ENCODE measurements around the gene TADA2B.

The TADA2B gene

GRCh38 chr4:7027913-7028312, 15.3 kb upstream of the TADA2B start:
- Histone ChIP-seq H3K27me3 (ENCODE audit: low read depth, low read length) (no peaks in the 10 kb centered on the region), H3K4me3 (ENCODE audit: low read depth in 1 of 2, low read length in 2 of 2) (no peak overlapping the region), H3K4me1 (ENCODE audit: control insufficient read depth in 1 of 2, insufficient read depth in 2 of 2, low read length in 2 of 2) (no peaks in the 10 kb centered on the region), H3K36me3 (ENCODE audit: control insufficient read depth in 1 of 2, insufficient read depth in 2 of 2, low read length in 2 of 2) (peaks cover 54 to 82% of the 10 kb centered on the region in 2 donors), H3K9me3 (ENCODE audit: control insufficient read depth in 1 of 2, low read length in 2 of 2) (no peaks in the 10 kb centered on the region), H3K27ac (ENCODE audit: low read length) (no peak overlapping the region)

GRCh38 chr4:7029212-7029611, 14.0 kb upstream of the TADA2B start:
- Histone ChIP-seq H3K27me3 (ENCODE audit: low read depth, low read length) (no peaks in the 10 kb centered on the region), H3K27ac (ENCODE audit: low read length) (no peak overlapping the region), H3K4me1 (ENCODE audit: control insufficient read depth in 1 of 2, insufficient read depth in 2 of 2, low read length in 2 of 2) (no peaks in the 10 kb centered on the region), H3K4me3 (ENCODE audit: low read depth in 1 of 2, low read length in 2 of 2) (no peak overlapping the region), H3K9me3 (ENCODE audit: control insufficient read depth in 1 of 2, low read length in 2 of 2) (no peaks in the 10 kb centered on the region), H3K36me3 (ENCODE audit: control insufficient read depth in 1 of 2, insufficient read depth in 2 of 2, low read length in 2 of 2) (peaks cover 48 to 73% of the 10 kb centered on the region in 2 donors)

GRCh38 chr4:7029921-7030320, 13.3 kb upstream of the TADA2B start:
- Histone ChIP-seq H3K27ac (ENCODE audit: low read length) (no peak overlapping the region), H3K27me3 (ENCODE audit: low read depth, low read length) (no peaks in the 10 kb centered on the region), H3K9me3 (ENCODE audit: control insufficient read depth in 1 of 2, low read length in 2 of 2) (no peaks in the 10 kb centered on the region), H3K4me3 (ENCODE audit: low read depth in 1 of 2, low read length in 2 of 2) (no peak overlapping the region), H3K4me1 (ENCODE audit: control insufficient read depth in 1 of 2, insufficient read depth in 2 of 2, low read length in 2 of 2) (no peaks in the 10 kb centered on the region), H3K36me3 (ENCODE audit: control insufficient read depth in 1 of 2, insufficient read depth in 2 of 2, low read length in 2 of 2) (peaks cover 44 to 66% of the 10 kb centered on the region in 2 donors)

DNA sequence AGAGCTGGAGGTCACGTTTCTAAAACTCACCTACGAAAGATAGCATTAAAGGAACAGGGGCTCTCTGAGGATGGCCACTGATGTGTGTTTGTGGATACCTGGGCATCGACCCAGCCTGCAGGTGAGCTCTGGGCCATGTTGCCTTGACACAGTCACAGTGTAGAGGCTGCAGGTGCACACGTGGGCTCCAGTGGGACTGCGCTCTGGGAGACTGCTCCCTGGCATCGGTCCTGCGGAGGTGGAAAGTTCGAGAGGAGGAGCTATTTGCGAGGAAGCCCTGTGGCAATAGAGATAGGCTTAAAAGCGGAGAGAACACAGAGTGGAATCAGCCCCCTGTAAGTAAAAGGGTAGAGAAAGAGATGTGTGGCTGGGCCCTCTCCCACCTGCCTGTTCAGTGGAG, 12.3 kb upstream of the TADA2B start:
- Histone ChIP-seq H3K27ac (ENCODE audit: low read length) (no peak overlapping the region), H3K4me3 (ENCODE audit: low read depth in 1 of 2, low read length in 2 of 2) (no peak overlapping the region), H3K36me3 (ENCODE audit: control insufficient read depth in 1 of 2, insufficient read depth in 2 of 2, low read length in 2 of 2) (peaks cover 36 to 56% of the 10 kb centered on the region in 2 donors), H3K9me3 (ENCODE audit: control insufficient read depth in 1 of 2, low read length in 2 of 2) (no peaks in the 10 kb centered on the region), H3K27me3 (ENCODE audit: low read depth, low read length) (no peaks in the 10 kb centered on the region), H3K4me1 (ENCODE audit: control insufficient read depth in 1 of 2, insufficient read depth in 2 of 2, low read length in 2 of 2) (no peaks in the 10 kb centered on the region)

GRCh38 chr4:7031558-7032449, 11.4 kb upstream of the TADA2B start:
- no peaks in the 10 kb centered on the region for H3K9me3 ChIP-seq (ENCODE audit: control insufficient read depth in 1 of 2, low read length in 2 of 2)
- no peaks in the 10 kb centered on the region for H3K27me3 ChIP-seq (ENCODE audit: low read depth, low read length)
- no peak overlapping the region for H3K27ac ChIP-seq (ENCODE audit: low read length)
- H3K4me3 ChIP-seq (ENCODE audit: low read depth in 1 of 2, low read length in 2 of 2) = no peak overlapping the region
- peaks cover 31 to 51% of the 10 kb centered on the region in 2 donors for H3K36me3 ChIP-seq (ENCODE audit: control insufficient read depth in 1 of 2, insufficient read depth in 2 of 2, low read length in 2 of 2)
- H3K4me1 ChIP-seq (ENCODE audit: control insufficient read depth in 1 of 2, insufficient read depth in 2 of 2, low read length in 2 of 2) = no peaks in the 10 kb centered on the region

DNA sequence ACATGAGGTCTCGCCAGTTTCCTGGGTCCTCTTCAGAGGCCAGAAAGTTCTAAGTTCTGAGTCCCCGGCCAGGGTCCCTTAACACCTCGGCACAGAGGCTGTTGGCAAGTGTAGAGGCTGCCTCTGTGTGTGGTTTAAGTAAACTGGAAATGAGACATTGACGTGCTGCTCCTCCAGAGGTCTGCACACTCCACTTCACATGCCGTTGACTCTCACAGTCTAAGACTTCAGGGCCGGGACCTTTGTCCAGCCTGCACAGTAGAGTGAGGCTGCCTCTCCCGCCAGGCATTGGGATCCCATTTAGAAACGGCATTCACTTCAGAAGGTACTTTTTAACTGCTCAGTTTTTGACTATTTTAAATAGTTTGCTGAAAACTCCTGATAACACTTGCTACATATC, 10.6 kb upstream of the TADA2B start:
- H3K4me1 ChIP-seq (ENCODE audit: control insufficient read depth in 1 of 2, insufficient read depth in 2 of 2, low read length in 2 of 2) = no peaks in the 10 kb centered on the region
- H3K36me3 ChIP-seq (ENCODE audit: control insufficient read depth in 1 of 2, insufficient read depth in 2 of 2, low read length in 2 of 2) = peaks cover 31 to 46% of the 10 kb centered on the region in 2 donors
- no peaks in the 10 kb centered on the region for H3K27me3 ChIP-seq (ENCODE audit: low read depth, low read length)
- H3K4me3 ChIP-seq (ENCODE audit: low read depth in 1 of 2, low read length in 2 of 2) = no peak overlapping the region
- H3K27ac ChIP-seq (ENCODE audit: low read length) = no peak overlapping the region
- no peaks in the 10 kb centered on the region for H3K9me3 ChIP-seq (ENCODE audit: control insufficient read depth in 1 of 2, low read length in 2 of 2)

GRCh38 chr4:7034262-7035081, 8.7 kb upstream of the TADA2B start:
- H3K36me3 ChIP-seq (ENCODE audit: control insufficient read depth in 1 of 2, insufficient read depth in 2 of 2, low read length in 2 of 2) = peaks cover 27 to 31% of the 10 kb centered on the region in 2 donors
- H3K4me1 ChIP-seq (ENCODE audit: control insufficient read depth in 1 of 2, insufficient read depth in 2 of 2, low read length in 2 of 2) = no peaks in the 10 kb centered on the region
- H3K4me3 ChIP-seq (ENCODE audit: low read depth in 1 of 2, low read length in 2 of 2) = no peak overlapping the region
- no peak overlapping the region for H3K27ac ChIP-seq (ENCODE audit: low read length)
- no peaks in the 10 kb centered on the region for H3K9me3 ChIP-seq (ENCODE audit: control insufficient read depth in 1 of 2, low read length in 2 of 2)
- no peaks in the 10 kb centered on the region for H3K27me3 ChIP-seq (ENCODE audit: low read depth, low read length)

DNA sequence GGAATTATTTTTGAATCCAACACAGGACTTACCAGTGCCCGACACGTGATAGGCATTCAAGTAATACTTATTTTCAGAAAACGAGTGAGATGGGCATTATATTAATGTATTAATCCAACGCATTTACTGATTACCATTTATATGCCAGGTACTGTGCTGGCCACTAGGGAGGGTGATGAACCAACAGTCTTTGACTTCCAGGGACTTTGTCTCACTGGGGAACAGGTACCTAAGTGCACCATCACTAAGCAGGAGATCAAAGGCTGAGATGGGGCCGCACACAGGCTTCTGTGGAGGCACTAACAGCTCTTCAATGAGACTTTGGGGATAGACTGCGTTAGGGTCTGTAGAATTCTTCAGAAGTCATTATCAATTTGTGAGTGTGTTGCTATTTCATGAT, 5.7 kb upstream of the TADA2B start:
- Histone ChIP-seq H3K27me3 (ENCODE audit: low read depth, low read length) (no peaks in the 10 kb centered on the region), H3K9me3 (ENCODE audit: control insufficient read depth in 1 of 2, low read length in 2 of 2) (no peaks in the 10 kb centered on the region), H3K4me1 (ENCODE audit: control insufficient read depth in 1 of 2, insufficient read depth in 2 of 2, low read length in 2 of 2) (peaks cover 10 to 12% of the 10 kb centered on the region in 2 donors), H3K27ac (ENCODE audit: low read length) (no peak overlapping the region), H3K4me3 (ENCODE audit: low read depth in 1 of 2, low read length in 2 of 2) (no peak overlapping the region), H3K36me3 (ENCODE audit: control insufficient read depth in 1 of 2, insufficient read depth in 2 of 2, low read length in 2 of 2) (peaks cover 2 to 3% of the 10 kb centered on the region in 2 donors)

- H3K4me1 ChIP-seq (ENCODE audit: control insufficient read depth in 1 of 2, insufficient read depth in 2 of 2, low read length in 2 of 2) = peaks cover 18 to 24% of the 10 kb centered on the region in 2 donors
- no peak overlapping the region for H3K27ac ChIP-seq (ENCODE audit: low read length)
- H3K4me3 ChIP-seq (ENCODE audit: low read depth in 1 of 2, low read length in 2 of 2) = no peak overlapping the region
- no peaks in the 10 kb centered on the region for H3K36me3 ChIP-seq (ENCODE audit: control insufficient read depth in 1 of 2, insufficient read depth in 2 of 2, low read length in 2 of 2)
- H3K27me3 ChIP-seq (ENCODE audit: low read depth, low read length) = no peaks in the 10 kb centered on the region
- no peaks in the 10 kb centered on the region for H3K9me3 ChIP-seq (ENCODE audit: control insufficient read depth in 1 of 2, low read length in 2 of 2)
Measured at GRCh38 chr4:7040765-7041164, 2.4 kb upstream of the TADA2B start.

DNA sequence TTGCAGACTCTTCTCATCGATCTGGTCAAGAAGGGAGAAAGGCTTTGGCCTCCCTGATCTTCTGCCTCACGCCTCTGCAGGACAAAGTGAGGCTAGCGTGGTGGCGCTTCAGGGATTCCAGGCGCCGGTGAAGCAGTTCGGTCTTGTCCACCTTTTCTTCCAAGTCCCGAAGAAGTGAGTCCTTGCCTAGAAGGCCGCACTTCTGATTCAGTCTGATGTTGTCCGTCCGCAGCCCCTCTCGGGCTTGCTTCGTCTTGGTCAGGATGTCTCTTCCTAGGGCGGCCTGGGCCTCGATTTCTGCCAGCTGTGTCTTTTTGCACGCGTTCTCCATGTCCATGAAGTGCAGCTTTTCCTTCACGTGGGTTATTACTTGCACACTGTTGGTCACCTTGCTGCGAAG, 1.9 kb upstream of the TADA2B start:
- Histone ChIP-seq H3K27me3 (ENCODE audit: low read depth, low read length) (no peaks in the 10 kb centered on the region), H3K27ac (ENCODE audit: low read length) (no peak overlapping the region), H3K4me1 (ENCODE audit: control insufficient read depth in 1 of 2, insufficient read depth in 2 of 2, low read length in 2 of 2) (peaks cover 20 to 29% of the 10 kb centered on the region in 2 donors), H3K4me3 (ENCODE audit: low read depth in 1 of 2, low read length in 2 of 2) (peak overlapping the region in 1 of 2 donors; percentile 98), H3K36me3 (ENCODE audit: control insufficient read depth in 1 of 2, insufficient read depth in 2 of 2, low read length in 2 of 2) (no peaks in the 10 kb centered on the region), H3K9me3 (ENCODE audit: control insufficient read depth in 1 of 2, low read length in 2 of 2) (no peaks in the 10 kb centered on the region)

DNA sequence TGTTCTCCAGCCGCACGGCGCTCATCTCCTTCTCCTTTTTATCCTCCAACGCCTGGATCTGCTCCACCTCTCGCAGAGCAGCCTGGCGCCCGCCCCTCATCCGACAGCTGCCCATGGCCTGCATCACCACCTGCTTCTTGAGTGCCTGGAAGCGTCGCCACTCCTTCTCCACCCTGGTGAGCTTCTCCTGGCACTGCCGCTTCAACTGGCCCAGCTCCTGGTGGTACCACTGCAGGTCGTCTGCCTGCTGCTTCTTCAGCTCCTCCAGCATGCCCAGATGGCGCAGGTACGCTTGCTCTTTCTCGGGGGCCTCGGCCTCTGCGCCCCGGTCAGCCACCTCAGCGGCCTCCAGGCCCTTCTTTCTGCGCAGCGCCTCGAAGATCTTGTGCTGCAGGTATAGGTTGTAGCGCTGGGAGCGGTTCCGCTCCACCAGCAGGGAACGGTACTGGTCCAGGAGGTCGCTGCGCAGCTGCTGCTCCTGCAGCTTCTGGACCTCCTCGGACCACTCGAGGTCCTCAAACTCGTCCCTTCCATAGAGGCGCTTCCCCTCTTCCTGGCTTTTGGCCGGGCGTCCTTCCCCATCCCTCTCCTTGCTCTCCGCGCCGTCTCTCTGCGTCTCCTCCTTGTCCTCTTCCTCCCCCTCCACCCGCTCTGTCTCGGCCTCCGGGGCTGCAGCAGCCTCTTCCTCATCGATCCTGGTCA, 1.2 kb upstream of the TADA2B start:
- Histone ChIP-seq H3K27me3 (ENCODE audit: low read depth, low read length) (no peaks in the 10 kb centered on the region), H3K27ac (ENCODE audit: low read length) (peak overlapping the region; percentile 23), H3K4me1 (ENCODE audit: control insufficient read depth in 1 of 2, insufficient read depth in 2 of 2, low read length in 2 of 2) (peaks cover 26 to 36% of the 10 kb centered on the region in 2 donors), H3K9me3 (ENCODE audit: control insufficient read depth in 1 of 2, low read length in 2 of 2) (no peaks in the 10 kb centered on the region), H3K36me3 (ENCODE audit: control insufficient read depth in 1 of 2, insufficient read depth in 2 of 2, low read length in 2 of 2) (no peaks in the 10 kb centered on the region), H3K4me3 (ENCODE audit: low read depth in 1 of 2, low read length in 2 of 2) (peak overlapping the region; percentile 71 to 98)
